Rectal smooth muscle tissue (tissue), 1 donor: ENCODE results near the gene ZBTB37.
"Not testable (repeated sequence)": the region's sequence is repeated elsewhere in the genome, so short reads cannot be mapped to it uniquely, and the experiment has no call there.

Experiments used
- H3K27ac ChIP-seq: one replicate; pipeline ENCODE4 v1.7.0; 2013; ENCODE audit warnings: low read depth, low read length, inconsistent platforms
- H3K27me3 ChIP-seq: one replicate; pipeline ENCODE4 v1.7.0; 2013; ENCODE audit warnings: low read length; ENCODE audit not compliant: control insufficient read depth, insufficient read depth
- H3K36me3 ChIP-seq: one replicate; pipeline ENCODE4 v1.7.0; 2013; ENCODE audit warnings: low read length; ENCODE audit not compliant: control insufficient read depth, insufficient read depth
- H3K4me1 ChIP-seq: one replicate; pipeline ENCODE4 v1.7.0; 2013; ENCODE audit warnings: low read length; ENCODE audit not compliant: control insufficient read depth, insufficient read depth
- H3K4me3 ChIP-seq: one replicate; pipeline ENCODE4 v1.7.0; 2013; ENCODE audit warnings: low read length
- H3K9ac ChIP-seq: one replicate; pipeline ENCODE4 v1.7.0; 2013; ENCODE audit warnings: low read length

ZBTB37 gene

DNA sequence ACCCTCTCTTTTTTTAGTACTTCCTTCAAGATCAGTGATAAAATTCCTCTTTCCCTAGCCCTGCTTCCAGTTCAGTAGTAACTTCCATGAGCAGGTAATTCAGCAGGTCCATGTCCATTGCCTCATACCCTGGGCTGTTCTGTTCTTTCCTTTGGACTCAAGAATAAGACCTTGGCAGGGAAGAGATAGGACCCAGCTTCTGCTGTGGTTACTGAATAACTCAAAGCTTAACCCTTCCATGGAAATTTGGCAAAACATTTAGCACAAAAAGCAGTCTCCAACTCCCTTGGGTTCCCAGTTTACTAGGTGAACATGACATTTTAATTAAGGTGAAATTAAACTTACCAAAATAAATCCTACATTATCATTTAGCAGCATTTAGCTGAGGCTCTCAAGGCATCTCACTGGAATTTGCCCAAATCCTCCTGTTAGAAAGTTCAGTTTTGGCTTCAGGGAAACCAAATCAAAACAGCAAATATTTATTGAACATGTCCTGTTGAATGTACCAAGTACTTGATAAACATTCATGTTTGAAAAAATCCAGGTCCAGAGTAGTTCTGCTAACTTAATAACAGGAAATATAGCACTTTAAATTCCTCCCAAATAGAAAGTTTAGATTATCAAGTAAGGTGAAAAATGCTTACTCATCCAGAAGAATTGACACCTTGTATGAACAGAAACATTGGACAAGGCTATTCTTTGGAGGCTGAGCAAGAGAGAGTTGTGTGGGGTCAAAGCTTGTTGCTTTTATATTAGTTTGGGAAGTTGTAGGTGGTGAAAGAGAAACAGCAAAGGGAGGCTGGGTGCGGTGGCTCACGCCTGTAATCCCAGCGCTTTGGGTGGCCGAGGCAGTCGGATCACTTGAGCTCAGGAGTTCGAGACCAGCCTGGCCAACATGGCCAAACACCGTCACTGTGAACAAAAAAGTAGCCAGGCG, 57.4 kb downstream of the ZBTB37 start:
- no peaks in the 10 kb centered on the region for H3K27me3 ChIP-seq
- H3K4me3 ChIP-seq = no peak overlapping the region
- H3K9ac ChIP-seq = no peak overlapping the region
- no peak overlapping the region for H3K27ac ChIP-seq
- no peaks in the 10 kb centered on the region for H3K36me3 ChIP-seq
- no peaks in the 10 kb centered on the region for H3K4me1 ChIP-seq

DNA sequence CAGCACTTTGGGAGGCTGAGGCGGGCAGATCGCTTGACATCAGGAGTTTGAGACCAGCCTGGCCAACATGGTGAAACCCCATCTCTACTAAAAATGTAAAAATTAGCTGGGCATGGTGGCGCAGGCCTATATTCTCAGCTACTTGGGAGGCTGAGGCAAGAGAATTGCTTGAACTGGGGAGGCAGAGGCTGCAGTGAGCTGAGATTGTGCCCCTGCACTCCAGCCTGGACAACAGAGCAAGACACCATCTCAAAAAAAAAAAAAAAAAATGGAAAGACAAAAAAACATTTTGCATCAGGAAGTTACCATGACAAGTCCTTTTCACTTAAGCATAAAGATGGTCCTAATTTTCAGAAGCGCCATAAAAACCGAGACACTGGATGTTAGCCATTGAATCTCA, 62.4 kb downstream of the ZBTB37 start:
- not testable (repeated sequence) for H3K27ac ChIP-seq, H3K4me3 ChIP-seq, H3K36me3 ChIP-seq, H3K9ac ChIP-seq, H3K27me3 ChIP-seq, H3K4me1 ChIP-seq

DNA sequence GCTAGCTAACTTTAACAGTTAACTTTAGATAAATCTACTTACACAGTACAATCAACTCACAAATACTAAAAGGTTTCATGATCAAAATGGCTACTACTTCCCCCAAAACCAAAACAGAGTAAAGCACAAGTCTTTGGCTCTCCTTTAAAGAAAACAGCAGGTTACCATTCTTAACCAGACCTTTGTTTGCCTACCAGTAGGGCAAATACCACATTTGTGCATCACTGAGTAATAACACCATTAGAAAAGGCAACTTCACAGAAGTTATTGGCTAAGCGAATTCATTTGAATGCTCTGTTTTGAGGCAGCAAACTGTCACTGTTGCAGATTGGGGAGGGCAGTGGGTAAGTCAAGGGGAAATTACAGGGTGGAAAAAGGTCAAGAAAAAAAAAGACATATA, 66.3 kb downstream of the ZBTB37 start:
- Histone ChIP-seq H3K4me1 (no peaks in the 10 kb centered on the region), H3K9ac (no peak overlapping the region), H3K27ac (no peak overlapping the region), H3K36me3 (peaks cover 17% of the 10 kb centered on the region), H3K4me3 (no peak overlapping the region), H3K27me3 (no peaks in the 10 kb centered on the region)

DNA sequence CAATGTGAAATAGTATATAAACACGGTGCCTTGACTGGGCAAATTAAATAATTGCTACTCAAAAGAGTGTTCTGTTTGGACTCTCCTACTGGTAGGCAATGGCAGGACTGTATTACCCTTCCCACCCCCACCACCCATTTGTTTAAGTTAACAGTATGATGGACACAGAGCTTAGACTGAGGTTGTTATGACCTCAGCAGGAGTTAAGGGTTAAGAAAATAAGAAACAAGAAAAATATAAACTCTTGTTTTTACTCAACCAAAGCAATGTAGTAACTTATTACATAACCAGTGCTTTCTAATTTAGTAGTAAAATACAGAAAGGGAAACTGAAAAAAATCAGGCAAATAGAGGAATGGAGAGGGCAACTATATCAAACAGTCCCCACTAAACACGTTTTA, 68.9 kb downstream of the ZBTB37 start:
- Histone ChIP-seq H3K27me3 (no peaks in the 10 kb centered on the region), H3K36me3 (peaks cover 28% of the 10 kb centered on the region), H3K4me1 (no peaks in the 10 kb centered on the region), H3K9ac (no peak overlapping the region), H3K4me3 (no peak overlapping the region), H3K27ac (no peak overlapping the region)

DNA sequence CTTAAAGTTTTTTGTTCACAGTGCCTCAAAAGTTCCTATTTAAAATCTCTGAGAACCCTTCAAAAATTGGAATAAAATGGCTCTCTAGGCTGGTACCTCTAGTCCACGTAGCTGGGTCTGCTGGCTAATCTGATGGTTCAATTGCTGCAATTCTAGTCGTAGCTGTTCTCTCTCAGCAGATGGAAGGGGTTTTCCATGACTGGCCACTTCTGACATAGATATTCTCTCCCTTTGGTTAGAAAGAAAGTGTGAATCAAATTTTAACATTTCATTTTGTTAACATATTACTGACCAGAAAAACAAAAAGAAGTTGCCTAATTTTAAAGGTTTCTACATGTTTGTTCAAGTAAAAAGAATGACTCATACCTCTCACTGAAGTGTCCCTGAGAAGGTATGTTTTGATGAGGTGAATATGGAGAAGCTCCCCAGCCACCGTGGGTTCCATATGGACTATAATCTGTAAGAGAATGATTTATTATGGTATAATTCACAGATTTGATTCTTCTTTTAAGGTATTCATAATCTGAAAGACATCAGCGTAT, 78.3 kb downstream of the ZBTB37 start:
- H3K9ac ChIP-seq = no peak overlapping the region
- no peaks in the 10 kb centered on the region for H3K27me3 ChIP-seq
- no peak overlapping the region for H3K27ac ChIP-seq
- no peak overlapping the region for H3K4me3 ChIP-seq
- no peaks in the 10 kb centered on the region for H3K4me1 ChIP-seq
- H3K36me3 ChIP-seq = peaks cover 20% of the 10 kb centered on the region

DNA sequence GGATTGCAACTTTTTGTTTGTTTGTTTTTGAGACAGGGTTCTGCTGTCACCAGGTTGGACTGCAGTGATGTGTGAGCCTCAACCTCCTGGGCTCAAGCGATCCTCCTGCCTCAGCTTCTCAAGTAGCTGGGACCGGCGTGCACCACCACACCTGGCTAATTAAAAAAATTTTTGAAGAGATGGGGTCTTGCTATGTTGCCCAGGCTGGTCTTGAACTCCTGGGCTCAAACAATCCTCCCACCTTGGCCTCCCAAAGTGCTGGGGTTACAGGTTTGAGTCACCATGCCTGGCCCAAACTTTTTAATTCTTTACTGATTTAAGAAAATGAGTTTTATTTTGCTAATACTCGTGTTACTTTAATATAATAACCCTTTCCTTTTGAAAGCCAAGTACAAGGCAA, 80.4 kb downstream of the ZBTB37 start:
- no peak overlapping the region for H3K27ac ChIP-seq
- no peak overlapping the region for H3K9ac ChIP-seq
- H3K27me3 ChIP-seq = no peaks in the 10 kb centered on the region
- H3K4me3 ChIP-seq = no peak overlapping the region
- no peaks in the 10 kb centered on the region for H3K4me1 ChIP-seq
- H3K36me3 ChIP-seq = peaks cover 14% of the 10 kb centered on the region
